D721Med (cell line): ENCODE measurements around the gene TMEM141.
"Not testable (repeated sequence)": the region's sequence is repeated elsewhere in the genome, so short reads cannot be mapped to it uniquely, and the experiment has no call there.

ENCODE experiments used
- DNase-seq: peaks from one replicate; pipeline ENCODE4 v3.0.0; 2011; ENCODE audit warnings: low spot score; ENCODE audit not compliant: insufficient read length
- FAIRE-seq: peaks from 2 replicates; lab custom pipeline; 2011; peaks lifted over from hg19 to GRCh38; lab: Jason Lieb, UNC
- CTCF ChIP-seq: IDR thresholded peaks from 2 replicates; pipeline ENCODE4 v1.5.1; 2012; ENCODE audit warnings: mild to moderate bottlenecking, control low read depth; ENCODE audit not compliant: insufficient read depth; ENCODE audit errors: missing control alignments

TMEM141 gene

GRCh38 chr9:136760834-136761544 lies 30.2 kb upstream of the TMEM141 start:
- FAIRE-seq, DNase-seq: not testable (repeated sequence)
- peak; percentile 66 for TF ChIP-seq CTCF

GRCh38 chr9:136761545-136761981 lies 29.6 kb upstream of the TMEM141 start:
- FAIRE-seq (no peak), DNase-seq (no peak)
- TF ChIP-seq CTCF = no peak

- no peak for DNase-seq
- FAIRE-seq = no peak
- TF ChIP-seq CTCF = no peak
These were observed 28.9 kb upstream of the TMEM141 start for GRCh38 chr9:136762221-136762691.

- DNase-seq = no peak
- no peak for FAIRE-seq
- no peak for TF ChIP-seq CTCF
These were observed 28.1 kb upstream of the TMEM141 start for GRCh38 chr9:136762915-136763648.

- DNase-seq = no peak
- TF ChIP-seq CTCF = no peak
- no peak for FAIRE-seq
These were observed 27.5 kb upstream of the TMEM141 start for GRCh38 chr9:136763649-136764035.

- FAIRE-seq (no peak), DNase-seq (no peak)
- TF ChIP-seq CTCF = no peak
These were observed 26.7 kb upstream of the TMEM141 start, which contains the start of gene LCN15 for GRCh38 chr9:136764301-136764891. LCN15 (minus strand) TSS chr9:136764518; CDS start chr9:136764488, 30 bp downstream.

- DNase-seq (no peak), FAIRE-seq (no peak)
- no peak for TF ChIP-seq CTCF
These were observed 26.1 kb upstream of the TMEM141 start for GRCh38 chr9:136765041-136765440.

- not testable (repeated sequence) for DNase-seq, FAIRE-seq
These were observed 25.3 kb upstream of the TMEM141 start for GRCh38 chr9:136765745-136766409.

GRCh38 chr9:136766410-136767120 lies 24.6 kb upstream of the TMEM141 start:
- not testable (repeated sequence) for FAIRE-seq, DNase-seq
